Hepatocyte (in vitro differentiated cells): ENCODE results near the gene TSPAN4.

Experiments used
- EZH2 ChIP-seq: fragments of 200-600 bp; sonication (generic); IDR thresholded peaks from 2 replicates; pipeline ENCODE4 v1.6.1; 2016; ENCODE audit warnings: antibody characterized with exemption, mild to moderate bottlenecking, borderline replicate concordance
- EZH2phosphoT487 ChIP-seq: fragments of 200-600 bp; sonication (generic); IDR thresholded peaks from one replicate; pipeline ENCODE4 v1.6.1; 2018; ENCODE audit warnings: antibody characterized with exemption, mild to moderate bottlenecking, low read depth, moderate library complexity; ENCODE audit not compliant: unreplicated experiment, severe bottlenecking
- TF ChIP-seq, protein P1 (sequence below): fragments of 200-600 bp; sonication (generic); IDR thresholded peaks from 2 replicates; pipeline ENCODE4 v1.5.1; 2016; ENCODE audit warnings: antibody characterized with exemption, mild to moderate bottlenecking; ENCODE audit not compliant: poor library complexity

DNA sequence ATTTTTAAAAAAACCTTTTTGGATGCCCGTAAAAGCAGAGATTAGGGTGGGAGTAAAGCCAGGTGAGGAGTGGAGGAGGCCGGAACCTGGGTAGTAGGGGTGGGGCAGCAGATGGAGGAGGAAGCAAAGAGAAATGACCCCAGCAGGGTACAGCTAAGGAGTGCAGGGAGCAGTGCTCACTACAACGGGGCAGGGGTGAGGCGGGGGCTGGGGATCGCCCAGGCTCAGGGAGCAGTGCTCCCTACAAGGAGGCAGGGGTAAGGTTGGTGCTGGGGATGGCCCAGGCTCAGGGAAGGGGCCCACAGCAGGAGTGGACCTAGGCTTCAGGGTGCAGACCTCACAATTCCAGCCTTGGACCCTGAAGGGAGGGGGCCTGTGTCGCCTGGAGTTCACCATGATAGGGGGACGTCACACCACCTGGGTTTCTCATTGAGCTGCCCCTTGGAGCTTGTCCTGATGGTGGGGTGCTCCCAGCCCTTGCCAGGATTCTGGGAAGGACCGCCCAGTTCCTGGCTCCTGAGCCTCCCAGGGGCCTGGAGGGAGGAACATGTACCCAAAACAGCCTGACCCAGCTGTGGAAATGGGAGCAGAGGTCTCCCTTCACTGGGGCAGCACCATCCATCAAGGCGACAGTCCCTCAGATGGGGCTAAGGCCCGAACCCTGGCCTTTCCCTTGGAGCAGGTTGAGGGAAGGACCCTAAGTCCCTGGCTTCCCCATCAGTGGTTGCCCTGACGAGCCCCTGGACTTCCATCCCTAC is 26.8 kb upstream of the TSPAN4 start:
- TF ChIP-seq, protein P1, sequence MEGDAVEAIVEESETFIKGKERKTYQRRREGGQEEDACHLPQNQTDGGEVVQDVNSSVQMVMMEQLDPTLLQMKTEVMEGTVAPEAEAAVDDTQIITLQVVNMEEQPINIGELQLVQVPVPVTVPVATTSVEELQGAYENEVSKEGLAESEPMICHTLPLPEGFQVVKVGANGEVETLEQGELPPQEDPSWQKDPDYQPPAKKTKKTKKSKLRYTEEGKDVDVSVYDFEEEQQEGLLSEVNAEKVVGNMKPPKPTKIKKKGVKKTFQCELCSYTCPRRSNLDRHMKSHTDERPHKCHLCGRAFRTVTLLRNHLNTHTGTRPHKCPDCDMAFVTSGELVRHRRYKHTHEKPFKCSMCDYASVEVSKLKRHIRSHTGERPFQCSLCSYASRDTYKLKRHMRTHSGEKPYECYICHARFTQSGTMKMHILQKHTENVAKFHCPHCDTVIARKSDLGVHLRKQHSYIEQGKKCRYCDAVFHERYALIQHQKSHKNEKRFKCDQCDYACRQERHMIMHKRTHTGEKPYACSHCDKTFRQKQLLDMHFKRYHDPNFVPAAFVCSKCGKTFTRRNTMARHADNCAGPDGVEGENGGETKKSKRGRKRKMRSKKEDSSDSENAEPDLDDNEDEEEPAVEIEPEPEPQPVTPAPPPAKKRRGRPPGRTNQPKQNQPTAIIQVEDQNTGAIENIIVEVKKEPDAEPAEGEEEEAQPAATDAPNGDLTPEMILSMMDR = no peak
- TF ChIP-seq EZH2phosphoT487 (no peak), EZH2 (no peak)
